ENCODE data around the gene TWSG1.

TWSG1 gene

DNA sequence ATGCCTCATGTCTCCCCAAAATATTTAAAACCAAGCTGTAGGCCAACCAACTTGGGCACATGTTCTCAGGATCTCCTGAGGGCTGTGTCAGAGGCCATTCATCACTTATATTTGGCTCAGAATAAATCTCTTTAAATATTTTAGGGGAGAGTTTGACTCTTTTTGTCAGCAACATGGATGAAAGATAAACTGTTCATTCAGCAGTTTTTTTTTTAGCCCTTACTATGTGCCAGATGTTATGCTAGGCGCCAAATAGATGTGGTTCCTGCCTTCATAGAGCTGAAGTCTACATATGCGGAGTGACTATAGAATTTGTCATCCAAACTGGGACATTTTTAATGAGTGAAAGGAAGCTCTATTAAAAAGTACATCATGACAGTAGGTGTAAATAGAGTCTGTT lies 42.5 kb upstream of the TWSG1 start:
- Histone ChIP-seq H3K27ac (no peak overlapping the region), H2AFZ (no peak overlapping the region), H3K79me2 (no peaks in the 10 kb centered on the region), H3K9me3 (ENCODE audit: control insufficient read depth, low read length) (no peaks in the 10 kb centered on the region), H3K4me1 (no peaks in the 10 kb centered on the region), H3K27me3 (ENCODE audit: control insufficient read depth, insufficient read depth, low read length) (no peaks in the 10 kb centered on the region), H3K36me3 (ENCODE audit: control insufficient read depth, insufficient read depth, low read length) (no peaks in the 10 kb centered on the region), H3K4me3 (ENCODE audit: low read depth, low read length) (no peak overlapping the region), H3K4me2 (ENCODE audit: low read length) (no peak overlapping the region), H3K9ac (no peak overlapping the region)
- no peak for TF ChIP-seq CTCF (IDR thresholded peaks at IDR 0.05)

- no peak for TF ChIP-seq CTCF (IDR thresholded peaks at IDR 0.05)
- no peak overlapping the region for H3K27ac ChIP-seq
- no peak overlapping the region for H3K4me3 ChIP-seq (ENCODE audit: low read depth, low read length)
- H2AFZ ChIP-seq, result no peak overlapping the region
- H3K27me3 ChIP-seq (ENCODE audit: control insufficient read depth, insufficient read depth, low read length), result no peaks in the 10 kb centered on the region
- no peaks in the 10 kb centered on the region for H3K9me3 ChIP-seq (ENCODE audit: control insufficient read depth, low read length)
- H3K4me1 ChIP-seq, result no peaks in the 10 kb centered on the region
- no peaks in the 10 kb centered on the region for H3K79me2 ChIP-seq
- H3K4me2 ChIP-seq (ENCODE audit: low read length), result no peak overlapping the region
- H3K9ac ChIP-seq, result no peak overlapping the region
- H3K36me3 ChIP-seq (ENCODE audit: control insufficient read depth, insufficient read depth, low read length), result no peaks in the 10 kb centered on the region
Observed at GRCh38 chr18:9293948-9294347, 40.6 kb upstream of the TWSG1 start.

DNA sequence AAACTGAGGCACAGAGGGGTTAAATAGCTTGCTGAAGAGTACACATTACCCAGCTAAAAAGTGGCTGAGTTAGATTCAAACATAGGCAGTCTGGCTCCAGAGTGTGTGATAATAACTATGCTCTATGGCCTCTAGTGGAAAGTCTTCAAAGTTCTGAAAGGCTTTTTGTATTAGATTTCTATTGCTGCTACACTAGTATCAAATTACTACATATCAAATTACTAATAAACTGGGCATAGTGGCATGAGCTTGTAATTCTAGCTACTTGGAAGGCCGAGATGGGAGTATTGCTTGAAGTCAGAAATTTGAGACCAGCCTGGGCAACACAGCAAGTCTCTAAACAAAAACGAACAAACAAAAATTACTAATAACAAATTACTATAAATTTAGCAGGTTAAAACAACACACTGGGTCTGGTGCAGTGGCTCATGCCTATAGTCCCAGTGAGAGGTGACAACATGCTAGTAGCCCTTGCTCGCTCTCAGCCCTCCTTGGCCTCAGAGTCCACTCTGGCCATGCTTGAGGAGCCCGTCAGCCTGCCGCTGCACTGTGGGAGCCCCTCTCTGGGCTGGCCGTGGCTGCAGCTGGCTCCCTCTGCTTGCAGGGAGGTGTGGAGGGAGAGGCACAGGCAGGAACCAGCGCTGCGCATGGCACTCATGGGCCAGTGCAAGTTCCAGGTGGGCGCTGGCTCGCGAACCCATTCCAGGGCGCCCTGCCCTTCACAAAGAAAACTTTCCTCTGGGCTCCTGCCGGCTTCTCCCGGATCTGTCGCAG lies 38.2 kb upstream of the TWSG1 start:
- Histone ChIP-seq H3K4me1 (no peaks in the 10 kb centered on the region), H3K27ac (no peak overlapping the region), H2AFZ (no peak overlapping the region), H3K36me3 (ENCODE audit: control insufficient read depth, insufficient read depth, low read length) (no peaks in the 10 kb centered on the region), H3K9me3 (ENCODE audit: control insufficient read depth, low read length) (no peaks in the 10 kb centered on the region), H3K4me3 (ENCODE audit: low read depth, low read length) (no peak overlapping the region), H3K4me2 (ENCODE audit: low read length) (no peak overlapping the region), H3K27me3 (ENCODE audit: control insufficient read depth, insufficient read depth, low read length) (no peaks in the 10 kb centered on the region), H3K79me2 (no peaks in the 10 kb centered on the region), H3K9ac (no peak overlapping the region)
- no peak for TF ChIP-seq CTCF (IDR thresholded peaks at IDR 0.05)

DNA sequence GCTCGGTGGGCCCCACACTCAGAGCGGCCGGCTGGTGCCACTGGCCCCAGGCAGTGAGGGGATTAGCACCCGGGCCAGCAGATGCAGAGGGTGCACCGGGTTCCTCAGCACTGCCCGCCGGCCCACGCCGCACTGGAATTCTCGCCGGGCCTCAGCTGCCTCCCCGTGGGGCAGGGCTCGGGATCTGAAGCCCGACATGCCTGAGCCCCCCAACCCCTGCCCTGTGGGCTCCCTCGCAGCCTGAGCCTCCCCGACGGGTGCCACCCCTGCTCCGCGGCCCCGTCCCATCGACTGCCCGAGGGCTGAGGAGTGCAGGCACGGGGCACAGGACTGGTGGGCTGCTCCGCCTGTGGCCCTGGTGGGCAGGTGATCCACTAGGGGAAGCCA lies 37.6 kb upstream of the TWSG1 start:
- Histone ChIP-seq H3K4me1 (no peaks in the 10 kb centered on the region), H3K36me3 (ENCODE audit: control insufficient read depth, insufficient read depth, low read length) (no peaks in the 10 kb centered on the region), H3K79me2 (no peaks in the 10 kb centered on the region), H3K4me3 (ENCODE audit: low read depth, low read length) (no peak overlapping the region), H3K9me3 (ENCODE audit: control insufficient read depth, low read length) (no peaks in the 10 kb centered on the region), H3K9ac (no peak overlapping the region), H3K27ac (no peak overlapping the region), H3K27me3 (ENCODE audit: control insufficient read depth, insufficient read depth, low read length) (no peaks in the 10 kb centered on the region), H2AFZ (no peak overlapping the region), H3K4me2 (ENCODE audit: low read length) (no peak overlapping the region)
- TF ChIP-seq CTCF (IDR thresholded peaks at IDR 0.05), result no peak
